Measurements from ENCODE around the gene SCAP. TPM values are rescaled to one million over a fixed set of nuclear protein-coding genes. Genes with fewer than 3 reads are reported as not detected.

SCAP gene
- total and polyA plus RNA-seq, 2 of the 13 experiments (the other 11 are each of a cell fraction or from before 2014, with no cell fraction given): 40.4 to 53.3 TPM

- TF ChIP-seq ZNF17 (CRISPR knock-in tag; IDR thresholded peaks at IDR 0.05) (no peak), ZNF367 (CRISPR knock-in tag; IDR thresholded peaks at IDR 0.05; ENCODE audit: borderline replicate concordance) (no peak), ZNF678 (CRISPR knock-in tag; IDR thresholded peaks at IDR 0.05) (no peak), SMAD3 (CRISPR knock-in tag; IDR thresholded peaks at IDR 0.05) (peak; percentile 74; the same call in 1 of the 2 replicates), POLR2AphosphoS2 (IDR thresholded peaks at IDR 0.05; ENCODE audit: low read depth, low read length) (no peak), CEBPZ (IDR thresholded peaks at IDR 0.05; ENCODE audit: low read length) (no peak), ZIK1 (CRISPR knock-in tag; IDR thresholded peaks at IDR 0.05; ENCODE audit: borderline replicate concordance, low read depth) (peak; percentile 46; the same call in 1 of the 2 replicates), MBD4 (IDR thresholded peaks at IDR 0.05; ENCODE audit: borderline replicate concordance, low read length) (no peak), HOXA7 (CRISPR knock-in tag; IDR thresholded peaks at IDR 0.05) (no peak), KMT2B (CRISPR knock-in tag; IDR thresholded peaks at IDR 0.05) (peak; percentile 93), ZNF552 (CRISPR knock-in tag; IDR thresholded peaks at IDR 0.05; ENCODE audit: borderline replicate concordance) (no peak), GRHL1 (CRISPR knock-in tag; conservative IDR thresholded peaks at IDR 0.05) (no peak), ZFP82 (CRISPR knock-in tag; IDR thresholded peaks at IDR 0.05; ENCODE audit: borderline replicate concordance) (no peak), ZNF574 (CRISPR knock-in tag; IDR thresholded peaks at IDR 0.05) (peak; percentile 85), CREBL2 (CRISPR knock-in tag; IDR thresholded peaks at IDR 0.05; ENCODE audit: borderline replicate concordance) (no peak), PAF1 (CRISPR knock-in tag; IDR thresholded peaks at IDR 0.05) (no peak), ZNF335 (CRISPR knock-in tag; IDR thresholded peaks at IDR 0.05) (peak; percentile 54; the same call in 1 of the 2 replicates), SKI (IDR thresholded peaks at IDR 0.05; ENCODE audit: partially characterized antibody) (peak; percentile 82), SIN3A (IDR thresholded peaks at IDR 0.05; ENCODE audit: borderline replicate concordance, low read depth, low read length) (peak; percentile 83), KLF15 (CRISPR knock-in tag; IDR thresholded peaks at IDR 0.05; ENCODE audit: borderline replicate concordance) (no peak), CERS6 (CRISPR knock-in tag; IDR thresholded peaks at IDR 0.05) (no peak)
Measured at GRCh38 chr3:47475570-47476329, at the start of gene SCAP (continued).

All from HepG2 (cell line).